Ectodermal cell (in vitro differentiated cells): ENCODE results near the gene DENND5B.

Experiments used
- H3K27ac ChIP-seq: 2 replicates; pipeline ENCODE4 v1.7.0; 2013; ENCODE audit warnings: mild to moderate bottlenecking, low read depth, low read length; ENCODE audit not compliant: insufficient read depth, poor library complexity, severe bottlenecking
- H3K27me3 ChIP-seq: 2 replicates; pipeline ENCODE4 v1.7.0; 2013; ENCODE audit warnings: mild to moderate bottlenecking, low read length; ENCODE audit not compliant: insufficient read depth, control insufficient read depth, poor library complexity, severe bottlenecking
- H3K36me3 ChIP-seq: one replicate; pipeline ENCODE4 v1.7.0; 2013; ENCODE audit warnings: low read length; ENCODE audit not compliant: control insufficient read depth, insufficient read depth
- H3K4me1 ChIP-seq: one replicate; pipeline ENCODE4 v1.7.0; 2013; ENCODE audit warnings: low read length; ENCODE audit not compliant: control insufficient read depth, insufficient read depth
- H3K4me3 ChIP-seq: 2 replicates; pipeline ENCODE4 v1.7.0; 2013; ENCODE audit warnings: low read depth, low read length, control low read depth; ENCODE audit not compliant: insufficient read depth
- H3K9me3 ChIP-seq: 2 replicates; pipeline ENCODE4 v1.7.0; 2013; ENCODE audit warnings: mild to moderate bottlenecking, low read length, moderate library complexity; ENCODE audit not compliant: control insufficient read depth
- WGBS, 2 experiments: methylation state at CpG; one replicate each; pipeline ENCODE4 v1.1.7; 2013; ENCODE audit warnings: missing lambda C conversion rate in 2 of 2; 5-methylcytosine and 5-hydroxymethylcytosine counted together

DENND5B gene

DNA sequence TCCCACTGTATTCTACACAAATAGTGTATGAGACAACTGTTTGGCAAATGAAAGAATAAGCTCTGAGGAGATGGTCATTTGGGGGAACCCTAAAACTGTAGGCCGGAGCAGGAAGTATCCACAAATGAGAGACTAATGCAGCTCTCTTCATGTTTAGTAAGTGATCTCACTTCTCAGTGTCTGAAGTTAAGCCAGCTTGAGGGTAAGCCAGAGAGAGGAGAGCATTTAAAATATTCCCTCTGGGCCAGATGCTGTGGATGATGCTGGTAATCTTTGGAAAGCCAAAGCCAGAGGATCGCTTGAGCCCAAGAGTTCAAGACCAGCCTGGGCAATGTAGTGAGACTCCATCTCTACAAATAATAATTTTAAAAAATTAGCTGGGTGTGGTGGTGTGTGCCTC lies 134.4 kb downstream of the DENND5B start:
- Histone ChIP-seq H3K9me3 (no peaks in the 10 kb centered on the region), H3K4me3 (no peak overlapping the region), H3K36me3 (peaks cover 4% of the 10 kb centered on the region), H3K27ac (no peak overlapping the region), H3K27me3 (no peaks in the 10 kb centered on the region), H3K4me1 (no peaks in the 10 kb centered on the region)
- 98 to 100% methylated on average over 2 of the region's 2 CpGs for WGBS, 2 experiments

DNA sequence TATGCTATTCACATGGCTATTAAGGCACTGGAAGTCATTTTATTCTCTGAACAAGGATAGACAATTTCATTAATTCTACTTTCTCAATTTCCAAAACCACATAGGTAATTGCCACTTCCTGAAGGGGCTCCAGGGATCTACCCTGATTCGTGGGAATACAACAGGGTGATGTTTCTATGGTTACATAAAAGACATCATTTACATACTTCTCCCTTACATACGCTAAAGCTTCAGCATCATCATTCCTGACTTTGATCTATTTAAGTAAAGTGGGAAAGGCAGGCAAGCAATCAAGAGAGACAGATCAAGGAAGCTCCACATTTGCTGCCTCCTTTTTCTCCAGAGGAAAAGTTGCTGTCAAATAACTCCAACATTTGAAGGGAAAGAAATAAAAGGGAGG lies 146.2 kb downstream of the DENND5B start:
- H3K4me3 ChIP-seq: no peak overlapping the region
- H3K4me1 ChIP-seq: no peaks in the 10 kb centered on the region
- no peak overlapping the region for H3K27ac ChIP-seq
- no peaks in the 10 kb centered on the region for H3K27me3 ChIP-seq
- H3K9me3 ChIP-seq: no peaks in the 10 kb centered on the region
- WGBS, 2 experiments: 90 to 91% methylated on average over 2 of the region's 2 CpGs
- no peaks in the 10 kb centered on the region for H3K36me3 ChIP-seq

- Histone ChIP-seq H3K4me3 (no peak overlapping the region), H3K9me3 (no peaks in the 10 kb centered on the region), H3K27me3 (no peaks in the 10 kb centered on the region), H3K27ac (no peak overlapping the region), H3K36me3 (no peaks in the 10 kb centered on the region), H3K4me1 (no peaks in the 10 kb centered on the region)
- 92 to 93% methylated on average over 4 of the region's 4 CpGs for WGBS, 2 experiments
Observed at GRCh38 chr12:31440586-31440985, 150.3 kb downstream of the DENND5B start.

DNA sequence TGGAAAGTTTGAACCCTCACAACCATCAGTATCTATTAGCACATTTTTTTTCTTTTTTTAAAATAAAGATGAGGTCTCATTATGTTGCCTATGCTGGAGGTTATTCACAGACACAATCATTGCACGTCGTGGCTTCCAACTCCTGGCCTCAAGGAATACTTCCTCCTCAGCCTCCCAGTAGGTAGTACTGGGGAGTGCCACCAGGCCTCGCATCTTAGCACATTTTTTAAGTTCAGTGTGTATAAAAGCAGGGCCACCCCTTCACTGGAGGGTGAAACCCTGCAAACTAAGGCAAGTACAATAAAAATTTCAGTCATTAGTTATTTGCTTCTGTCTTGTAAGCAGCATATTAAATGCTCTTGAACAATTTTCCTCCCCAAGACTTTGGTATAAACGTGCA lies 150.8 kb downstream of the DENND5B start:
- 85 to 94% methylated on average over 4 of the region's 4 CpGs for WGBS, 2 experiments
- H3K27me3 ChIP-seq: no peaks in the 10 kb centered on the region
- H3K27ac ChIP-seq: no peak overlapping the region
- H3K4me3 ChIP-seq: no peak overlapping the region
- H3K9me3 ChIP-seq: no peaks in the 10 kb centered on the region
- H3K36me3 ChIP-seq: no peaks in the 10 kb centered on the region
- no peaks in the 10 kb centered on the region for H3K4me1 ChIP-seq

- no peaks in the 10 kb centered on the region for H3K36me3 ChIP-seq
- H3K9me3 ChIP-seq: no peaks in the 10 kb centered on the region
- no peak overlapping the region for H3K27ac ChIP-seq
- no peaks in the 10 kb centered on the region for H3K27me3 ChIP-seq
- WGBS, 2 experiments: 75 to 80% methylated on average over 2 of the region's 2 CpGs
- H3K4me1 ChIP-seq: no peaks in the 10 kb centered on the region
- H3K4me3 ChIP-seq: no peak overlapping the region
Observed at GRCh38 chr12:31431721-31432240, 159.2 kb downstream of the DENND5B start.

- H3K36me3 ChIP-seq: peaks cover 3% of the 10 kb centered on the region
- no peaks in the 10 kb centered on the region for H3K4me1 ChIP-seq
- H3K9me3 ChIP-seq: no peaks in the 10 kb centered on the region
- H3K4me3 ChIP-seq: no peak overlapping the region
- no peaks in the 10 kb centered on the region for H3K27me3 ChIP-seq
- no peak overlapping the region for H3K27ac ChIP-seq
- WGBS, 2 experiments: 93 to 100% methylated on average over 1 of the region's 1 CpG
Observed at GRCh38 chr12:31423405-31423804, 167.5 kb downstream of the DENND5B start.

DNA sequence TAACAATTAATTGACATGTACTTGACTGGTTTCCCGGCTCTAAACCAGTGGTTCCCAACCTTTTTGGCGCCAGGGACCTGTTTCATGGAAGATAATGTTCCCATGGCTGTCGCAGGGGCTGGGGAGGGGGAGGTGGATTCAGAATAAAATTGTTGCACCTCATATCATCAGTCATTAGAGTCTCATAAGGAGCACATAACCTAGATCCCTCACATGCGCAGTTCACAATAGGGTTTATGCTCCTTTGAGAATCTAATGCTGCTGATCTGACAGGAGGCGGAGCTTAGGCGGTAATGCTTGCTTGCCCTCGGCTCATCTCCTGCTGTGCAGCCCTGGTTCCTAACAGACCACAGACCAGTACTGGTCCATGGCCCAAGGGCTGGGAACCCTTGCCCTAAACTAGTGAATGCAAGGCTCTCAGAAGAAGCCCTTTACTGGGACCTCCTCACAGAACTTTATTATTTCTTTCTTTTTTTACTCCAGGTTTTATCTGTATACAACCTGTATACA lies 178.6 kb downstream of the DENND5B start:
- no peak overlapping the region for H3K27ac ChIP-seq
- whole genome bisulfite sequencing, 2 experiments: 73 to 76% methylated on average over 7 of the region's 7 CpGs
- no peaks in the 10 kb centered on the region for H3K27me3 ChIP-seq
- H3K9me3 ChIP-seq: no peaks in the 10 kb centered on the region
- no peak overlapping the region for H3K4me3 ChIP-seq
- peaks cover 3% of the 10 kb centered on the region for H3K36me3 ChIP-seq
- H3K4me1 ChIP-seq: peaks cover 3% of the 10 kb centered on the region

DNA sequence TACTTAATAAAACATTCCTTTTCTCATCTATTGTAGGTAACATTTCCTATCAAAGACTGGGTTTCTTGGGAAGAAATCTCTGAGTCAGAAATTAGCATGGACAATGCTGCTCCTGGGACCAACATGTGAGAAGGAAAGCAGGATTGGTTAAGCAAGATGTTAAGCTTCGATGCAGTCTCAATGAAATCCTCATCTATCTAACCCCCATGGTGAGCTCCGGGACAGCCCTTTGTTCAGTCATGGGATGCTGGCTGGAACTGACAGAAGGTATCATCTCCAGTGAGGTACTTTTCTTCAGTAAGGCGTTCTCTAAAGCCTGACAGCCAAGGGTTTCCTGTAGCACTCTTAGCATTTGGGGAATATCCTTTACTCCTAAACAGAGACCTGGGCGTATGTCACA lies 182.2 kb downstream of the DENND5B start:
- H3K4me3 ChIP-seq: no peak overlapping the region
- no peaks in the 10 kb centered on the region for H3K27me3 ChIP-seq
- H3K4me1 ChIP-seq: peaks cover 3% of the 10 kb centered on the region
- 58 to 74% methylated on average over 3 to 4 of the region's 4 CpGs for WGBS, 2 experiments
- no peaks in the 10 kb centered on the region for H3K9me3 ChIP-seq
- peaks cover 3% of the 10 kb centered on the region for H3K36me3 ChIP-seq
- no peak overlapping the region for H3K27ac ChIP-seq

GRCh38 chr12:31407562-31407961 lies 183.4 kb downstream of the DENND5B start:
- Histone ChIP-seq H3K27ac (no peak overlapping the region), H3K4me3 (no peak overlapping the region), H3K36me3 (peaks cover 3% of the 10 kb centered on the region), H3K9me3 (no peaks in the 10 kb centered on the region), H3K27me3 (no peaks in the 10 kb centered on the region), H3K4me1 (peaks cover 3% of the 10 kb centered on the region)
- 94 to 100% methylated on average over 1 of the region's 1 CpG for WGBS, 2 experiments

GRCh38 chr12:31406345-31406744 lies 184.6 kb downstream of the DENND5B start:
- Histone ChIP-seq H3K36me3 (peaks cover 3% of the 10 kb centered on the region), H3K9me3 (no peaks in the 10 kb centered on the region), H3K4me3 (no peak overlapping the region), H3K27me3 (no peaks in the 10 kb centered on the region), H3K4me1 (peaks cover 3% of the 10 kb centered on the region), H3K27ac (no peak overlapping the region)
- 96 to 97% methylated on average over 1 of the region's 1 CpG for WGBS, 2 experiments

DNA sequence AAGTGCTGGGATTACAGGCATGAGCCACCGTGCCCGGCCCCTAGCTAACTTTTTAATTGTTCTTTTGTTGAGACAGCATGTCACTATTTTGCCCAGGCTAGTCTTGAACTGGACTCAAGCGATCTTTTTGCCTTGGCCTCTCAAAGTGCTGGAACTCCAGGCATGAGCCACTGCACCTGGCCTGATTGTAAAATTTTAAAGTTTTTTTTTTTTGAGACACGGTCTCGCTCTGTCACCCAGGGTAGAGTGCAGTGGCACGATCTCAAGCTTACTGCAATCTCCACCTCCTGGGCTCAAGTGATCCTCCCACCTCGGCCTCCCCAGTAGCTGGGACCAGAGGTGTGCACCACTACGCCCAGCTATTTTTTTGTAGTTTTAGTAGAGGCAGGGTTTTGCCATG lies 185.9 kb downstream of the DENND5B start:
- no peak overlapping the region for H3K27ac ChIP-seq
- H3K9me3 ChIP-seq: no peaks in the 10 kb centered on the region
- no peaks in the 10 kb centered on the region for H3K27me3 ChIP-seq
- no peak overlapping the region for H3K4me3 ChIP-seq
- peaks cover 3% of the 10 kb centered on the region for H3K4me1 ChIP-seq
- peaks cover 2% of the 10 kb centered on the region for H3K36me3 ChIP-seq
- WGBS, 2 experiments: 90 to 96% methylated on average over 8 of the region's 8 CpGs
